Glomerular endothelial cell (primary cell): ENCODE data around the gene SLC25A4. TPM values are rescaled to one million over a fixed set of nuclear protein-coding genes. Genes with fewer than 3 reads are reported as not detected.
"Not testable (repeated sequence)": the region's sequence is repeated elsewhere in the genome, so short reads cannot be mapped to it uniquely, and the experiment has no call there.

Experiments used
- DNase-seq: peaks from one replicate; pipeline ENCODE4 v3.0.0-alpha.2; 2011; ENCODE audit warnings: low read depth, low spot score; ENCODE audit errors: extremely low read depth
- total RNA-seq: library from RNA; depleted of rRNA; stranded (reverse); fragments of >200 nt; gene quantifications from 2 replicates; pipeline ENCODE4 v1.2.3, GENCODE V29; 2015

Gene SLC25A4
- 12.5 and 14.1 TPM in 2 replicates for total RNA-seq

- DNase-seq: no peak
Measured at GRCh38 chr4:185142912-185143600, at the start of gene SLC25A4. SLC25A4 (plus strand) TSS chr4:185143266; CDS start chr4:185143373, 107 bp downstream.

GRCh38 chr4:185093603-185094002, 49.5 kb upstream of the SLC25A4 start:
- no peak for DNase-seq

- peak; percentile 4 for DNase-seq
Measured at GRCh38 chr4:185096032-185096653, 46.9 kb upstream of the SLC25A4 start.

- DNase-seq: no peak
Measured at GRCh38 chr4:185098474-185098873, 44.6 kb upstream of the SLC25A4 start.

GRCh38 chr4:185099024-185099682, 43.9 kb upstream of the SLC25A4 start:
- DNase-seq: no peak

- DNase-seq: no peak
Measured at GRCh38 chr4:185099940-185100339, 43.1 kb upstream of the SLC25A4 start.

GRCh38 chr4:185100423-185100822, 42.6 kb upstream of the SLC25A4 start:
- DNase-seq: no peak

- no peak for DNase-seq
Measured at GRCh38 chr4:185101354-185101890, 41.6 kb upstream of the SLC25A4 start.

GRCh38 chr4:185104733-185105132, 38.3 kb upstream of the SLC25A4 start:
- no peak for DNase-seq

- no peak for DNase-seq
Measured at GRCh38 chr4:185106353-185106752, 36.7 kb upstream of the SLC25A4 start.

GRCh38 chr4:185107574-185107973, 35.5 kb upstream of the SLC25A4 start:
- not testable (repeated sequence) for DNase-seq

- no peak for DNase-seq
Measured at GRCh38 chr4:185108185-185108584, 34.9 kb upstream of the SLC25A4 start.

- DNase-seq: no peak
Measured at GRCh38 chr4:185108669-185109068, 34.4 kb upstream of the SLC25A4 start.

GRCh38 chr4:185109736-185110135, 33.3 kb upstream of the SLC25A4 start:
- no peak for DNase-seq

- no peak for DNase-seq
Measured at GRCh38 chr4:185110375-185110823, 32.7 kb upstream of the SLC25A4 start.

- peak; percentile 85 for DNase-seq
Measured at GRCh38 chr4:185112104-185112503, 31.0 kb upstream of the SLC25A4 start.

GRCh38 chr4:185113340-185113739, 29.7 kb upstream of the SLC25A4 start:
- no peak for DNase-seq

- no peak for DNase-seq
Measured at GRCh38 chr4:185115827-185116232, 27.2 kb upstream of the SLC25A4 start.

GRCh38 chr4:185117300-185117934, 25.6 kb upstream of the SLC25A4 start:
- DNase-seq: no peak

GRCh38 chr4:185118876-185119275, 24.2 kb upstream of the SLC25A4 start:
- no peak for DNase-seq

GRCh38 chr4:185119467-185119866, 23.6 kb upstream of the SLC25A4 start:
- not testable (repeated sequence) for DNase-seq
